C4-2B (cell line): ENCODE data around the gene RNF213.
"Not testable (repeated sequence)": the region's sequence is repeated elsewhere in the genome, so short reads cannot be mapped to it uniquely, and the experiment has no call there.

Source experiments
- H3K27ac ChIP-seq: fragments of 450-650 bp; 2 replicates; pipeline ENCODE4 v1.5.1; 2017
- ZFX ChIP-seq: fragments of 450-650 bp; IDR thresholded peaks from 2 replicates; pipeline ENCODE4 v1.6.1; 2017
- TF ChIP-seq, protein P1 (sequence below): fragments of 450-650 bp; conservative IDR thresholded peaks from 2 replicates; pipeline ENCODE4 v1.5.1; 2017; ENCODE audit warnings: mild to moderate bottlenecking

Gene RNF213

DNA sequence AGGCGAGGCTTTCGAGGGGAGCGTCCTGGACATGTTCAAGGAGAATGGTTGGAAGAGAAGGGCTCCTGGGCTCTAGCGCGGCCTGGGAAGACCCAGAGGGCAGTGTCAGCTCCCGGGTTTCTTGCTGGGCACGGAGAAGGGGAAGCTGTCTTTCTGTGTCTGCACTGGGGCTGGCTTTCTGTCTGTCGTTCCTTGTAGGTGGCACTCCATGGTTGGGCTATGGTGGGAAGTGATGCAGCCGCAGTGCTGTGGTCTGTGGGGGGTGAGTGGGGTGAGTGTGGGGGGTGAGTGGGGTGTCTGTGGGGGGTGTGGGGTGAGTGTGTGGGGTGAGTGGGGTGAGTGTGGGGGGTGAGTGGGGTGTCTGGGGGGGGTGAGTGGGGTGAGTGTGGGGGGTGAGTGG, 13.7 kb downstream of the RNF213 start:
- no peak overlapping the region for H3K27ac ChIP-seq
- TF ChIP-seq, protein P1, sequence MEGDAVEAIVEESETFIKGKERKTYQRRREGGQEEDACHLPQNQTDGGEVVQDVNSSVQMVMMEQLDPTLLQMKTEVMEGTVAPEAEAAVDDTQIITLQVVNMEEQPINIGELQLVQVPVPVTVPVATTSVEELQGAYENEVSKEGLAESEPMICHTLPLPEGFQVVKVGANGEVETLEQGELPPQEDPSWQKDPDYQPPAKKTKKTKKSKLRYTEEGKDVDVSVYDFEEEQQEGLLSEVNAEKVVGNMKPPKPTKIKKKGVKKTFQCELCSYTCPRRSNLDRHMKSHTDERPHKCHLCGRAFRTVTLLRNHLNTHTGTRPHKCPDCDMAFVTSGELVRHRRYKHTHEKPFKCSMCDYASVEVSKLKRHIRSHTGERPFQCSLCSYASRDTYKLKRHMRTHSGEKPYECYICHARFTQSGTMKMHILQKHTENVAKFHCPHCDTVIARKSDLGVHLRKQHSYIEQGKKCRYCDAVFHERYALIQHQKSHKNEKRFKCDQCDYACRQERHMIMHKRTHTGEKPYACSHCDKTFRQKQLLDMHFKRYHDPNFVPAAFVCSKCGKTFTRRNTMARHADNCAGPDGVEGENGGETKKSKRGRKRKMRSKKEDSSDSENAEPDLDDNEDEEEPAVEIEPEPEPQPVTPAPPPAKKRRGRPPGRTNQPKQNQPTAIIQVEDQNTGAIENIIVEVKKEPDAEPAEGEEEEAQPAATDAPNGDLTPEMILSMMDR, result no peak
- no peak for TF ChIP-seq ZFX

- no peak overlapping the region for H3K27ac ChIP-seq
- TF ChIP-seq, protein P1, result no peak
- TF ChIP-seq ZFX, result no peak
Observed at GRCh38 chr17:80274871-80275449, 14.3 kb downstream of the RNF213 start.

DNA sequence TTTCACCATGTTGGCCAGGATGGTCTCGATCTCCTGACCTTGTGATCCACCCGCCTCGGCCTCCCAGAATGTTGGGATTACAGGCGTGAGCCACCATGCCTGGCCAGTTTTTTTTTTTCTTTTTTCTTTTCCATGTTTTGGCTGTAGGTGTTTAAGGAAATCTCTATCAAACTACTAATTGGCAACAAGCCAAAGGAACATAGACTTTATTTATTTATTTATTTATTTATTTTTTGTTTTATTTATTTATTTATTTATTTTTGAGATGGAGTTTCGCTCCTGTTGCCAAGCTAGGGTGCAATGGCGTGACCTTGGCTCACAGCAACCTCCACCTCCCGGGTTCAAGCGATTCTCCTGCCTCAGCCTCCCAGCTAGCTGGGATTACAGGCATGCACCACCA, 15.2 kb downstream of the RNF213 start:
- H3K27ac ChIP-seq, result not testable (repeated sequence)

GRCh38 chr17:80277751-80278671, 17.4 kb downstream of the RNF213 start:
- TF ChIP-seq, protein P1, result no peak
- peak; percentile 81; the same call in 1 of the 2 replicates for TF ChIP-seq ZFX
- peak overlapping the region; percentile 85 for H3K27ac ChIP-seq

- peak overlapping the region; percentile 85 for H3K27ac ChIP-seq
- TF ChIP-seq, protein P1, result no peak
- TF ChIP-seq ZFX, result no peak
Observed at GRCh38 chr17:80279895-80280294, 19.2 kb downstream of the RNF213 start.

- H3K27ac ChIP-seq, result no peak overlapping the region
- no peak for TF ChIP-seq ZFX
- TF ChIP-seq, protein P1, result no peak
Observed at GRCh38 chr17:80281516-80281915, 20.9 kb downstream of the RNF213 start.

DNA sequence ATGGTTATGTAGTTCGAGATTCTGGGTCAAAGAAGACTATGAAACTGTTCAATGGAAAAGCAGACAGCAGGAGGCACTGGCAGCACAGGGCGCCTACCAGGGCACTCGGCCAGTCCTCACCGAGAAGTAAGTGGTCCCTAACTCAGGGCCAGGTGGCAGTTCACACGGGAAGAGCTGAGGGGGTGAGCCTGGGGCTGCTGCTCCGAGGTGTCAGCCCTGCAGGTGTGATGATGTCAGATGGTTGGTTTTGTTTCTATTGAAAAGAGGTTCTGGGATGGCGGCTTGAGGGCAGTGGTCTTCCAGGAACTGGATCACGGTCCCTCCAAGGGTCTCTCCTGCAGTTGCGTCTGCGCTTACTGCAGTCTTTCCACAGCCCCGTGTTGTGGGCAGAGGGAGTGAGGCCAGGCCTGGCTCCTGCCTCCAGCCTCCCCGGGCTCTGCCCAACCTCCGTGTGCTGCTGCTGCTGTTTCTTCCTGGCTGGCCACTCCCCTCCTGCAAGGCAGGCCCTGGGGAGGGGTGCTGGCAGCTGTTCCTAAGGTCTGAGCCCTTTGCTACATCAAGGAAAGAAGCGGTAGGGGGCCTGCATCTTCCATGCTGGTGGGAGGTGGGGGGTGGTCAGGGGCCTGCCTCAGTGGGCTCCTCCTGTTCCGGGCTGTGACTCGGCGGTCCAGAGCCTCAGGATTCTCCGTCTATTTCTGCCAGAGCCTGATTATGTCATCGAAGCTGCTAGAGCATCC, 22.6 kb downstream of the RNF213 start:
- H3K27ac ChIP-seq, result no peak overlapping the region
- TF ChIP-seq, protein P1, result no peak
- TF ChIP-seq ZFX, result no peak
